Activated CD4-positive, alpha-beta memory T cell treated with anti-CD3 and anti-CD28 coated beads, Interleukin-2, amount 10 ng/mL, durations not matched to agents 7 days and 5 days (primary cell): Measurements from ENCODE around the gene RIN3. TPM values are rescaled to one million over a fixed set of nuclear protein-coding genes. Genes with fewer than 3 reads are reported as not detected.
A peak's percentile ranks its signal among the peaks of the same experiment; 100 is the strongest.

Source experiments
- CTCF ChIA-PET: fragments of 350-600 bp; sonication (Branson Sonifier 250); formaldehyde crosslinking; loops from one replicate; lab custom pipeline; 2021; ENCODE audit warnings: antibody characterized with exemption, inconsistent platforms; lab: Charles Lee
- POLR2A ChIA-PET: fragments of 350-600 bp; sonication (Branson Sonifier 250); formaldehyde crosslinking; loops from one replicate; lab custom pipeline; 2021; ENCODE audit warnings: antibody characterized with exemption; lab: Charles Lee
- DNase-seq: peaks from one replicate; pipeline ENCODE4 v3.0.0-alpha.2; 2020
- H3K27ac Mint-ChIP-seq: one replicate; pipeline ENCODE4 v1.8.0; 2021; ENCODE audit warnings: mild to moderate bottlenecking, mixed read lengths
- H3K27me3 Mint-ChIP-seq: one replicate; pipeline ENCODE4 v1.8.0; 2021; ENCODE audit warnings: mixed read lengths
- H3K36me3 Mint-ChIP-seq: one replicate; pipeline ENCODE4 v1.8.0; 2021; ENCODE audit warnings: low read depth, mixed read lengths
- H3K4me1 Mint-ChIP-seq: one replicate; pipeline ENCODE4 v1.8.0; 2021; ENCODE audit warnings: mixed read lengths
- H3K4me3 Mint-ChIP-seq: one replicate; pipeline ENCODE4 v1.8.0; 2021; ENCODE audit warnings: mild to moderate bottlenecking, mixed read lengths
- H3K9me3 Mint-ChIP-seq: one replicate; pipeline ENCODE4 v1.8.0; 2021; ENCODE audit warnings: mixed read lengths
- total RNA-seq, 2 experiments: library from RNA; stranded (reverse); gene quantifications; one replicate each; pipeline ENCODE4 v1.2.3, GENCODE V29; 2021

Gene RIN3
- total RNA-seq, 2 experiments from 2014 or later, result 29.3 to 31.5 TPM

- DNase-seq, result no peak
- H3K36me3 Mint-ChIP-seq, result no peaks in the 10 kb centered on the region
- no peak overlapping the region for H3K4me3 Mint-ChIP-seq
- H3K27ac Mint-ChIP-seq, result no peak overlapping the region
- ChIA-PET CTCF (interaction anchor here (0.6 to 2.7 kb wide), 12 partner anchors 13 to 298 kb away, joined by 3 to 13 read pairs (median 4); no protein-coding TSS in a partner anchor), POLR2A (interaction anchor here (0.7 to 1.9 kb wide), 4 partner anchors 14 to 428 kb away, joined by 3 to 8 read pairs (median 5); partner anchors contain the start of genes CPSF2 and NDUFB1)
- no peaks in the 10 kb centered on the region for H3K9me3 Mint-ChIP-seq
- H3K4me1 Mint-ChIP-seq, result peaks cover 21% of the 10 kb centered on the region
- peaks cover 19% of the 10 kb centered on the region for H3K27me3 Mint-ChIP-seq
Measured at GRCh38 chr14:92549105-92549858, 35.7 kb downstream of the RIN3 start.

GRCh38 chr14:92549859-92550230, 36.3 kb downstream of the RIN3 start:
- ChIA-PET POLR2A (interaction anchor here (0.9 to 1.9 kb wide), 3 partner anchors 14 to 428 kb away, joined by 3 to 8 read pairs (median 7); partner anchors contain the start of genes CPSF2 and NDUFB1), CTCF (interaction anchor here (0.6 to 2.7 kb wide), 11 partner anchors 13 to 140 kb away, joined by 3 to 13 read pairs (median 4); no protein-coding TSS in a partner anchor)
- Mint-ChIP-seq H3K9me3 (no peaks in the 10 kb centered on the region), H3K36me3 (no peaks in the 10 kb centered on the region), H3K4me3 (no peak overlapping the region), H3K4me1 (peaks cover 21% of the 10 kb centered on the region), H3K27me3 (peaks cover 19% of the 10 kb centered on the region), H3K27ac (no peak overlapping the region)
- no peak for DNase-seq

- peaks cover 32% of the 10 kb centered on the region for H3K4me1 Mint-ChIP-seq
- DNase-seq, result peak; percentile 33
- H3K9me3 Mint-ChIP-seq, result no peaks in the 10 kb centered on the region
- POLR2A ChIA-PET, result no interaction called here
- H3K4me3 Mint-ChIP-seq, result no peak overlapping the region
- peaks cover 24% of the 10 kb centered on the region for H3K27me3 Mint-ChIP-seq
- H3K27ac Mint-ChIP-seq, result no peak overlapping the region
- CTCF ChIA-PET, result interaction anchor here (0.6 to 2.7 kb wide), 5 partner anchors 25 to 130 kb away, joined by 3 to 13 read pairs (median 3); no protein-coding TSS in a partner anchor
- H3K36me3 Mint-ChIP-seq, result no peaks in the 10 kb centered on the region
Measured at GRCh38 chr14:92551044-92551841, 37.7 kb downstream of the RIN3 start.

- CTCF ChIA-PET, result no interaction called here
- Mint-ChIP-seq H3K4me3 (no peak overlapping the region), H3K4me1 (peaks cover 39% of the 10 kb centered on the region), H3K27me3 (peaks cover 30% of the 10 kb centered on the region), H3K9me3 (no peaks in the 10 kb centered on the region), H3K36me3 (no peaks in the 10 kb centered on the region), H3K27ac (no peak overlapping the region)
- POLR2A ChIA-PET, result interaction anchor here (1.0 kb wide), 2 partner anchors 26 to 35 kb away, joined by 3 to 4 read pairs; no protein-coding TSS in a partner anchor
- no peak for DNase-seq
Measured at GRCh38 chr14:92552066-92552465, 38.5 kb downstream of the RIN3 start.

- H3K36me3 Mint-ChIP-seq, result peaks cover 4% of the 10 kb centered on the region
- no peak for DNase-seq
- H3K27me3 Mint-ChIP-seq, result peaks cover 32% of the 10 kb centered on the region
- CTCF ChIA-PET, result no interaction called here
- POLR2A ChIA-PET, result no interaction called here
- no peaks in the 10 kb centered on the region for H3K9me3 Mint-ChIP-seq
- no peak overlapping the region for H3K4me3 Mint-ChIP-seq
- H3K4me1 Mint-ChIP-seq, result peaks cover 48% of the 10 kb centered on the region
- H3K27ac Mint-ChIP-seq, result no peak overlapping the region
Measured at GRCh38 chr14:92553438-92553837, 39.9 kb downstream of the RIN3 start.

GRCh38 chr14:92555465-92556111, 42.0 kb downstream of the RIN3 start:
- H3K9me3 Mint-ChIP-seq, result no peaks in the 10 kb centered on the region
- H3K27ac Mint-ChIP-seq, result no peak overlapping the region
- peaks cover 7% of the 10 kb centered on the region for H3K36me3 Mint-ChIP-seq
- ChIA-PET CTCF (interaction anchor here (0.8 to 1.4 kb wide), 3 partner anchors 13 to 58 kb away, joined by 3 read pairs; no protein-coding TSS in a partner anchor), POLR2A (no interaction called here)
- peaks cover 30% of the 10 kb centered on the region for H3K27me3 Mint-ChIP-seq
- peaks cover 61% of the 10 kb centered on the region for H3K4me1 Mint-ChIP-seq
- no peak for DNase-seq
- H3K4me3 Mint-ChIP-seq, result no peak overlapping the region

GRCh38 chr14:92556255-92556741, 42.7 kb downstream of the RIN3 start:
- ChIA-PET POLR2A (interaction anchor here (1.0 kb wide), 1 partner anchor 14 kb away, joined by 3 read pairs; no protein-coding TSS in a partner anchor), CTCF (interaction anchor here (1.1 to 1.4 kb wide), 2 partner anchors 12 to 57 kb away, joined by 3 read pairs; no protein-coding TSS in a partner anchor)
- Mint-ChIP-seq H3K4me1 (peaks cover 57% of the 10 kb centered on the region), H3K4me3 (no peak overlapping the region), H3K36me3 (peaks cover 7% of the 10 kb centered on the region), H3K9me3 (no peaks in the 10 kb centered on the region), H3K27ac (no peak overlapping the region), H3K27me3 (peaks cover 26% of the 10 kb centered on the region)
- no peak for DNase-seq

GRCh38 chr14:92556863-92557543, 43.4 kb downstream of the RIN3 start:
- Mint-ChIP-seq H3K4me1 (peaks cover 56% of the 10 kb centered on the region), H3K9me3 (no peaks in the 10 kb centered on the region), H3K36me3 (peaks cover 7% of the 10 kb centered on the region), H3K4me3 (no peak overlapping the region), H3K27ac (no peak overlapping the region), H3K27me3 (peaks cover 23% of the 10 kb centered on the region)
- ChIA-PET CTCF (interaction anchor here (1.4 kb wide), 1 partner anchor 56 kb away, joined by 3 read pairs; no protein-coding TSS in a partner anchor), POLR2A (interaction anchor here (1.0 to 1.5 kb wide), 2 partner anchors 14 to 20 kb away, joined by 3 to 5 read pairs; no protein-coding TSS in a partner anchor)
- no peak for DNase-seq

- no peak overlapping the region for H3K27ac Mint-ChIP-seq
- H3K9me3 Mint-ChIP-seq, result no peaks in the 10 kb centered on the region
- ChIA-PET POLR2A (interaction anchor here (1.5 kb wide), 1 partner anchor 19 kb away, joined by 5 read pairs; no protein-coding TSS in a partner anchor), CTCF (no interaction called here)
- peaks cover 58% of the 10 kb centered on the region for H3K4me1 Mint-ChIP-seq
- DNase-seq, result no peak
- no peak overlapping the region for H3K4me3 Mint-ChIP-seq
- H3K27me3 Mint-ChIP-seq, result peaks cover 21% of the 10 kb centered on the region
- peaks cover 7% of the 10 kb centered on the region for H3K36me3 Mint-ChIP-seq
Measured at GRCh38 chr14:92557544-92557912, 43.9 kb downstream of the RIN3 start.

GRCh38 chr14:92558319-92558718, 44.7 kb downstream of the RIN3 start:
- Mint-ChIP-seq H3K9me3 (no peaks in the 10 kb centered on the region), H3K27ac (no peak overlapping the region), H3K36me3 (peaks cover 7% of the 10 kb centered on the region), H3K4me3 (no peak overlapping the region), H3K4me1 (peaks cover 63% of the 10 kb centered on the region), H3K27me3 (peaks cover 18% of the 10 kb centered on the region)
- POLR2A ChIA-PET, result interaction anchor here (1.5 kb wide), 1 partner anchor 19 kb away, joined by 5 read pairs; no protein-coding TSS in a partner anchor
- DNase-seq, result no peak
- CTCF ChIA-PET, result no interaction called here

- Mint-ChIP-seq H3K4me1 (peaks cover 73% of the 10 kb centered on the region), H3K9me3 (no peaks in the 10 kb centered on the region), H3K27ac (no peak overlapping the region), H3K36me3 (peaks cover 7% of the 10 kb centered on the region), H3K4me3 (no peak overlapping the region), H3K27me3 (peaks cover 15% of the 10 kb centered on the region)
- CTCF ChIA-PET, result no interaction called here
- POLR2A ChIA-PET, result no interaction called here
- DNase-seq, result no peak
Measured at GRCh38 chr14:92559486-92559885, 45.9 kb downstream of the RIN3 start.
